GM18870 (cell line): Measurements from ENCODE around the gene NECTIN4.
A peak's percentile ranks its signal among the peaks of the same experiment; 100 is the strongest.
"Not testable (repeated sequence)": the region's sequence is repeated elsewhere in the genome, so short reads cannot be mapped to it uniquely, and the experiment has no call there.

Experiments used
- ATAC-seq: cut with Tn5 transposase; IDR thresholded peaks from one replicate; pipeline ENCODE4 v1.9.1; 2021; ENCODE audit warnings: moderate library complexity; ENCODE audit not compliant: unreplicated experiment

NECTIN4 gene

DNA sequence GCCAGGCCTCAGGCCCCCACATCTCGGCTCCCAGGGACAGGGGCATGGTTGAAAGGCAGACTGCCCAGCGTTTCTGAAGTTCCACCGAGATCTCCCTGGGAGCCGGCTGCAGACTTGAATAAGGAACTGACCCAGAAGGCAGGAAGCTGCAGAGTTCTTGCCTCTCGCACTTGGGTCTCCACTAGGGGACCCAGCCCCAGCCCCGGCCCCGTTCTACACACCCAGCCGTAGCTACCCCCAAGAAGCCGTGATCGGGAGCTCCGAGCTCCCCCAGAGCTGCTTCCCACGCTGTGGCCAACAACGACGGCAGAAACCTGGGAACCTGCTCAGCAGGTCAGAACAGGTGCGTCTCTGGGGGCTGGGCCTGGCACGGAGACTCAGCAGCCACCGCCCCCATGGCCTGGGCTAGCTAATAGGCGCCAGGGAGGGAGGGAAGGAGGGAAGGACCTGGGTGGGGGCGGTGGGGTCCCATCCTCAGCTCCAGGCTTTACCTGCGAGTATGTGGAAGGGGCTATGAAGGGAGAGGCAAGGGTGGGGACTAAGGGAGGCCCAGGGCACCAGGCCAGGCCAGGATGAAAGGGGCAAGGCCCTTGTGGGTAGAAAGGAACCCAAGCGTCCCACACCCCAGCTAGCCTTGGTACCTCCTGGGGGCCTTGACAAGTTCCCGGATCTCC lies at the start of gene NECTIN4:
Gene NECTIN4 (minus strand): TSS at position 308 of the 674 bp plus-strand sequence. CDS start 262 bp downstream, at position 46.
- no peak for ATAC-seq

DNA sequence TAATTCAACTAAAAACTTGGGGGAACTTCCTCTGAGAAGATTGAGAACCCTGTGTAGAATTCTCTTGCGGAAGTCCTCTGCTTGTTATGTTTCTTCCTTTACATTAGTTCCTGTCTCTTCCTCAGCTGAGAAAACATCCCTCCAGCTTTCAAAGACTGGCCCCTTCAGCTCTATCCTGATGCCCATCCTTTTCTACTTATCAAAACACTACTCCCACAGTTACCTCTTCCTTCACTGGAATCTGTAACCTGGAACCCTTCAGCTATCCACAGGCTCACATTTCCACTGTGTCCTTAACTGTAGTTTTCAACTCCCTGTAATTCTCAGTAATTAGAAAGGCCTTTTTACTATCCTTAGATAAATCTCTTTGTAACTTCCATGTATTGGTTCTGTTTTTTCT lies 49.1 kb upstream of the NECTIN4 start:
- ATAC-seq, result no peak

DNA sequence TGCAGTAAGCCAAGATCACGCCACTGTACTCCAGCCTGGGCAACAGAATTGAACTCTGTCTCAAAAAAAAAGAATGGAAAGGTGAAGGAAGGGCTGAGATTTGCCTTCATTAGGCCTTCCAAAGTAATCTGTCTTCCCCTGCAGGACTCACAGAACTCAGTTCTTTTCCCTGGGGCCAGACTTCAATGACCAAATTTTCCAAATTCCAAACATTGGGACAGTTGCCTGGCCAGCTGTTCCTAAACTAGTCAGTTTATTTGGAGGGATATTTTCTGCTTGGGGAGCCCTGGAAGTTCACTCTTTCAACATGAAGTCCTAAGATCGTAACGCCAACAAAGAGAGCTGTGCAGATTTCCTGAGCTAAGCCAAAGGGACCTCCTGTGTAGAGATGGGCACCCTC lies 48.5 kb upstream of the NECTIN4 start:
- no peak for ATAC-seq

DNA sequence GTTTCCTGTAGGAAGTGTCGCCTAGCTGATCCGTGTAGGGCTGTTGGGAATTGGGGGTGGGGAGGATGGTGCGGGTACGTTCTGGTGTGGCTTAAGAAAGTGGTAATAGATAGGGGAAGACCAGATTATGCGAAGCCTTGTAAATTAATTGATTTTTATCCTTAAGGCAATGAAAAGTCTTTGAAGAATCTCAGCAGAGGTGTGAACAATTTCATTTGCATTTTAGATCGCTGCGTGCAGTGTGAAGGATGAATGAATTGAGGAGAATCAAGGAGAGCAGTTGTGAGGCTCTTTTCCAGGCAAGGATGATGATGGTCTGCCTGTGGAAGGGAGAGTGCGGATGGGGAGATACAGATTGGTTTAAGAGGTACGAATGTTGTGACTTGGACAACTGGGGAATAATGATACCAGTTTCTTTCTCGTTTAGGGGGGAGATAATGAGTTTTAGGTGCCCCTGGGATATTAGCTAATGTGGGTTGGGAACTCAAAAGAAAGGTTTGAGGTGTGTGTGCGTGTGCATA lies 43.9 kb upstream of the NECTIN4 start:
- ATAC-seq, result no peak

DNA sequence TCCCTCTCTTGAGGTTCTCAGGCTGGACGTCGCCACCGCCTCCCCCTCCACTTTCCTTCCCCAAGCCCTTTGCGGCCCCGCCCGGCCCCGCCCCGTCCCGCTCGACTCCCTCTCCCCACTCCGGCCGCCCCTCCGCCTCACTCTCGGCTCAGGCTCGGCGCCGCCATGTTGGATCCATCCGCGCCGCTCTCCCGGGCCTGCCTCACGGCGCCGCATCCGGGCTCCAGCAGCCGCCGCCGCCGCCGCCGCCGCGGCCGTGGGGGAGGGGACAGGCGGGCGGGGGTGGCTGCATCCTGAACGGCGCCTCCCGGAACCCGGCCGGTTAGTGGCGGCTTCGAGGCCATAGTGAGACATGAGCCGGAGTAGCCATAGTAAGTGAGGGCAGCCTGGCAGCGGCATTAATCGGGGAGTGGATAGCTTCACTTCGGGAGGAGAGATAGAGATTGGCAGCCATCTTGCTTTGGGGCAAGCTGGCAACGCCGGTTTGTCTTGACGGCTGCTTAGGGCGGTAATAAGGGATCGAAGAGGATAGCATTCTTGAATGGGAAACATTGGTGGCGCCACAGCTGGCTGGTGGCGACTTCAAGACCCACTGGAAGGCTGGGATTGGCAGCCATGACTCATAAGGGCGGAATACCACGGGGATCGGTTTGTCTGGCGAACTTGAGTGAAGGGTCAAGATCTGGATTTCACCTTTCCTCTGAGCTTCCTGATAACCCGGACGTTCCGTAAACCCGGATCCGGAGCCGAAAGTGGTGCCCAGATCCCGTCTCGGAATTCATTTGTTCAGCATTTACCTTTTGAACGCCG lies 43.3 kb upstream of the NECTIN4 start, which contains the start of gene DEDD:
Gene DEDD (minus strand): TSS at position 258 of the 810 bp plus-strand sequence. CDS start 8,205 bp downstream, outside the sequence.
- ATAC-seq, result peak; percentile 93

DNA sequence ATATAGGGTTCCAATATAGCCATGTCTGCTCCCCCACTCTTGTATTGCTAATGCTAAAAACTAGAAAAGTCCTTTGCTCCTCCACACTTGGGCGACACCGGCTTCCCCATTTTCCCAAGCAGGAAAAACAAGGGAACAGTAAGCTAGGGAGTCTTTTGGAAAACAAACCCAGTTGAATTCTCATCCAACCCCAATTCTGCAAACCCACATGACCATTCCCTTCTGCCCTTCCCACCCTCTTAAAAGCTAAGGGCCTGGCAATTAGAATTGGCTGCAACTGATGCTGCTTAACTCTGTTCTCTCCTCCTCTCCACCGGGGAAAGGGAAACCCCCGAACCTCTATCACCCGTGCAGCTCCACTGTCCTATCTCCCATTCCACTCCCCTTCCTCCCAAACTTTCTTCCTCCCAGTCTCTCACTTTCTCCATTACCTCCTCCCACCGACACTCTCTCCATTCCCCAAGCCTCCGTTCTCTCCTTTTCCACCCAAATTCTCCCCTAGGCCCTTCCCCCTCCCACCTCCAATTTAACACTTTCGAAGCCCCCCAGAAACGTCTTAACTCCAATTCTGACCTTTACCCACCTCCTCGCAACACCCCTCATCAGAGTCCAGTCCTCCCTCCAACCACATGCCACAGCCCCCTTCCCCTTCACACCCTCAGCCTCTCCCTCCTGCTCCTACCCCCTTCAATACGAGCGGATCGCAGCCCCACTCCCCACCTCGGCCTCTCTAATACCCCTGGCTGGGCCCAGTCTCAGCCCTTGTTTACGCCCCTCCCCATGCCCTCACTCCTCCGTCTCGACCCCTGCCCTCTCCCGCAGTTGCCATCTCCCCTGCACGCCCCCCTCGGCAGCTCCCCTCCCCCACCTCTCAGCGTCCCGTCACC lies 42.4 kb upstream of the NECTIN4 start:
- no peak for ATAC-seq

DNA sequence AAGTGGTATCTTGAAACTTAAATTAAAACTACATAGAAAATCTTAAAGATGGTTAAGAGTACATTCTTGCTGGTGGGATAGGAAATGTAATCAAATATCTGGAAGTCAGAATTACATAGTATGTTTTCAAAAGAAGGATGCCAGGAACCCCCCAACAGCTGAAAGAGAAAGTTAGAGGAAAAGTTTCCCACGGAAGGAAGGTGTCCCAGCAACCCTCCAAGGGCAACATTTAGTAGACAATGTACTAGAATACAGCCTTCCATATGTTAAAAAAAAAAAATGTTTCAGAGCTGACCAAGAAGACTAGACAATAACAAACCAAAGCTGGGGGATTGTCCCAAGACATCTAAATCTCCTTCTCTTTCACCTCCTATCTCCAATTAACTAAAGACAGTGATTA lies 40.9 kb upstream of the NECTIN4 start:
- ATAC-seq, result no peak

DNA sequence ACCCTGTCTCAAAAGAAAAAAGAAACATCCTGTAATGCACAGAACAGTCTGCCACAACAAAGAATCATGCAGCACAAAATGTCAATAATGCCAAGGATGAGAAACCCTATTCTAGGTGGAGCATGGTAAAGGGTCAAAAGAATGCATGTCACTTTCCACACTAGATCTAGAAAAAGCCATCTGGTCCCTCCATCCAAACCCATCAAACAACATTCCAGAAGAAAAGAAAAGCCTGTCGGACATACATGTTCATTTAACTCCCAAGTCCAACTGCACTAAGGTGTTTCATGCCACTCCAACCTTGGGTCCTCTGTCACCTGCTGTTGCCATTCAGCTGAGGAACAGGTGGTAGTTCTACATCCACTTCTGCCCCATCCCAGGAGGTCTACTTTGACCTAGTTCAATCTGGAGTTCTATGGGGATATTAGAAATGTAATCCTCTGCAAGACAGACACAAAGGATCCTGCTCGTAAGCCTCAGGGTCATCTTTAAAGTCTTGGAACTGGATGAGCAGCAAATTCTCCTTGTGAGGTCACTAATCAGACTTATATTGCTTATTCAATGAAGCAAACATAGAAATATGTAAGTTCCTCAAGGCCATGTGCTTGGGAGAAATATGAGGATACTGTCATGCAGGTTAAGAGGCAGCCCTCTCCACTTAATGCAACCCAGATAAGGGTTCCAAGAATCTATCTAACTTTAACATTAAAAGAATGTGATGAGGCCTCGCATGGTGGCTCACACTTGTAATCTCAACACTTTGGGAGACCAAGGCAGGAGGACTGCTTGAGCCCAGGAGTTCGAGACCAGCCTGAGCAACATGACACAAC lies 39.4 kb upstream of the NECTIN4 start:
- ATAC-seq, result no peak

DNA sequence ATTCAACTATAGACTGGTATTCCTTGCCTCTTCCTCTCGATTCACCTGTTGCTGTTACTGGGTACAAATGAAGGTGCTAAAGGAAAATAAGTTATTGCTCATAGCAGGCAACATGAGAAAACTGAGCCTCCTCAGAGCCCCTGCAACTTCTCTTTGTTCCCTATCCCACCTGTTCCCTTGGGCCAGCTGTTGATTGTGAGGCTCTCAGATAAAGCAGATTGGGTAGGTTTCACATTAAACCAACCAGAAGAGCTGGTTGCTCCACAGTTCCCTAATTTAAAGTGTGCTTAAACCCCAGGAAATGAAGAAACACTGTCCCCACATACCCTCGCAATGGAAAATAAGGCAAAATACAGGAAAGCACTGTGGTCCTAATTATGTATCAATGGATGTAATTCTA lies 38.3 kb upstream of the NECTIN4 start:
- no peak for ATAC-seq

DNA sequence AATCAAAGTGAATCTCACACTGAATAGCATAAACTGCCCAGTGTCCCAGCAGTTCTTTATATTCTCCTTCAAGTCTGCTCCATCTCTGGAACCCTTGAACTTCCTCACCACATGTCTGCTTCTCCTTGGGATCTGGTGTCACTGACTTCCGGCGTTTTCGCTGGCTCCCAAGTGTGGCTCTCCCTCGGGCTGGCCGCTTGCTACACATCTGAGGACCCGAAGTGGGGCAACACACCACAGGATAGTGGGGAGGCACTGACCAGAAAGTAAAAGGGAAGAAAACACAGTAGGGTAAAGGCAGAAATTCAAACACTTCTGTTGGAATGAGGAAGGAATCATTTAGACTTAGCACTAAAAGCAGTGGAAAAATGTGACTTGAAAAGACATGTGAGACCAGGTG lies 33.6 kb upstream of the NECTIN4 start:
- ATAC-seq, result no peak

DNA sequence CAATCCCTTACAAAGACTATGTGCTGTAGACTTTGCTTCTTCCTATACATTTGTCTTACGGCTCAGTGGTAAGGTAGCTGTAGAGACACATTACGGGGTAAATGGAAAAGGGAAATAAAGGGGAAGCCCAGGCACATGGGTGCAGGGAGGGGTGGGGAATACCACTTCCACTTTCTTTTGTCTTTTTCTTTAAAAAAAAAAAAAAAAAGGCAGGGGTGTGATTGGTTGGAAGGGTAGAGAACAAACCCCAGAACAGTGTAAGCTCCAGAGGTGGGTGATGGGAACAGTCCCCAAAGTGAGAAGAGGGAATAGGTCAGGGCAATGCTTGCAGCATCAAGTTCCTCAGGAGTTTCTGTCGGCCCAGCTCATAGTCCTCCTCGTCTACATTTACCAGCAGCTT lies 32.5 kb upstream of the NECTIN4 start:
- no peak for ATAC-seq

DNA sequence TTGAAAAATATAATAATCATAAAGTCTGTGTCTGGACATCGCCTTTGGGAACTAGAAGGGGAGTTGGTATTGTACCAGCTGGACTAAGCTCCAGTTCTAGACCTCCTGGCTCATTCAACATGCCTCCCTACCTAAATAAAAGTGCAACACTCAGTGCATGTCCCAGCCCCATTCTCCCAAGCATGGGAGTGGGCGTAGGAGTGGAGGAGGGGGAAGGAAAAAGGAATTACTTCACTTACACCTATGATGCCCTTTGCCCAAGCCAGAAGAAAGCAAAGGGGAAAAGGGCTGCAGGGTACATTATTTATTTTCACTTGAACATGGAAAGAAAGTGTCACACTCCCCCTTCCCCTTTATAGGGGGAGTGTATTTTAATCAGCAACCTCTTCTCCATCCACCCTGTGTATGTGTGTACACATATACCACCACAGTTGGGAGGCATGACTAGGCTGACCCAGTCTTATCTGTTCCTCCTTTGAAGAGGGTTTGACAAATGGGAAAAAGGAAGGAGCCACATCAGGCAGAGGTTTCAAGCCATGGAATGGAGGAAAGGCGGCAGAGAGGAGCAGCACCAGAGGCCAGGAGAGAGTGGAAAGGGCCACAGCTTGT lies 31.8 kb upstream of the NECTIN4 start:
- no peak for ATAC-seq

DNA sequence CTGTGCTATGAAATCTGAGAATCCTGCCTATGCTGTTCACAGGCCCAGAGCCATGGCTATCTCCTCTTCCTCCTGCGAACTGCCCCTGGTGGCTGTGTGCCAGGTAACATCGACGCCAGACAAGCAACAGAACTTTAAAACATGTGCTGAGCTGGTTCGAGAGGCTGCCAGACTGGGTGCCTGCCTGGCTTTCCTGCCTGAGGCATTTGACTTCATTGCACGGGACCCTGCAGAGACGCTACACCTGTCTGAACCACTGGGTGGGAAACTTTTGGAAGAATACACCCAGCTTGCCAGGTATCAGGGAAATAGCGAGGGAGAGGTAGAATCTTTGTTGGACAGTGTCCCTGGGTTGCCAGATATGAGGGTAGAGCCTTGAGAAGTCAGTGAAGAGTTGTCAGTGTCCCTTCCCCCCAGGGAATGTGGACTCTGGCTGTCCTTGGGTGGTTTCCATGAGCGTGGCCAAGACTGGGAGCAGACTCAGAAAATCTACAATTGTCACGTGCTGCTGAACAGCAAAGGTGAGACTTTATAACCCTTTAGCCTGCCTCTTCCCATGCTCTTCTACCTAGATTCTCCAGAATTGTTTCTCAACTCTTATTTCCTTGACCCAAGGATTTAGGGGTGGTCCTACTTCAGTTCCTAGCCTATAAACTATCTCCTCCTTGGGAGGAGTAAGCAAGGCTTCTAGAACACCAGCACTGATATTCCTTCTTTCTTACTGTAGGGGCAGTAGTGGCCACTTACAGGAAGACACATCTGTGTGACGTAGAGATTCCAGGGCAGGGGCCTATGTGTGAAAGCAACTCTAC lies 29.9 kb upstream of the NECTIN4 start:
- no peak for ATAC-seq

DNA sequence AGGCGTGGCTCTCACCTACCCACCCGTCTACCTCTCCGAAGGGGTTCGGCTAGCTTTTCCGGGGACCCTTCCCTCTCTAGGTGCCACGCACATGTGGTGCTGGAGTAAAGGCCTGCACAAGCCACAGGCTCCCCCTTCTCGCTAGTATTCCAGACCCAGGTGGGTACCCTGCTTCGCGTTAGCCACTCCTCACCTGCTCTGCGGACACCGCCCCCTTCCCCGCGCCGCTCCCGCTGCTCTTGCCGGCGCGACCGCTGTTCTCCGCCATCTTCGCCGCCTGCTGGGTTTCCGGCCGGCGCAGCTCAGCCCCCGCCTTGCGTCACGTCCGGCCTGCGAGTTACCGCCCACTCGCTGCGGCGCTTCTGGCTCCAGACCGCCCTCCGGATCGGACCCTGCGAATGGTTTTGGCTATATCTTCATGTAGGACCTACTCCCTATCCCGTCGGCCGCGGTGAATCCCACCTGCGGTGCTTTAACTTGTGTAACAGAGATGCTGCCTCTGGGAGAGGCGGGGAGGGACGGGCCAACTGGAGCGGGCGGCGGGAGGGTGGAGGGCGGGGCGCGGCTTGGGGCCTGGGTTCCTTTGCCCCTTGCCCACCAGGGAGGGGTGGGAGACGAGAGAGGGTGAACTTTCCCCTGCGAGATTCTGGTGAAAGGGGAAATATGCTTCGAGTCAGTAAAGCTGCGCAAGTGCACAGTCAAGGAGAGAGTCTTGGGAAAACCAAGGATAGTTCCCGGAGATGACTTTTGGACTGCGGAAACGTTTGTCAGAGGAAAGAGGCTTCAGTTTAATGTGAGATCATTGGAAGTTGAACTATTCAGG lies 28.6 kb upstream of the NECTIN4 start, which contains the start of the genes NIT1 and PFDN2:
Gene NIT1 (plus strand): TSS at position 347 of the 823 bp plus-strand sequence. CDS start 72 bp downstream, at position 419.
Gene PFDN2 (minus strand): TSS at position 279 of the 823 bp plus-strand sequence. CDS start 11 bp downstream, at position 268.
- ATAC-seq, result peak; percentile 53

DNA sequence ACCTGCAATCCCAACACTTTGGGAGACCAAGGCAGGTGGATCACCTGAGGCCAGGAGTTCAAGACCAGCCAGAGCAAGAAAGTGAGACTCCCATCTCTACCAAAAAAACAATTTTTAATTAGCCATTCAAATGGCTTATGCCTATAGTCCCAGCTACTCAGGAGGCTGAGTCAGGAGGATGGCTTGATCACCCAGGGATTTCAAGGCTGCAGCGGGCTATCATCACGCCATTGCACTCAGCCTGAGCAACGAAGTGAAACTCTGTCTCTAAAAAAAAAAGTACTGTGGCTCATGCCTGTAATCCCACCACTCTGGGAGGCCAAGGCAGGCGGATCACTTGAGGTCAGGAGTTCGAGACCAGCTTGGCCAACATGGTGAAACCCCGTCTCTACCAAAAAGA lies 26.6 kb upstream of the NECTIN4 start:
- not testable (repeated sequence) for ATAC-seq

DNA sequence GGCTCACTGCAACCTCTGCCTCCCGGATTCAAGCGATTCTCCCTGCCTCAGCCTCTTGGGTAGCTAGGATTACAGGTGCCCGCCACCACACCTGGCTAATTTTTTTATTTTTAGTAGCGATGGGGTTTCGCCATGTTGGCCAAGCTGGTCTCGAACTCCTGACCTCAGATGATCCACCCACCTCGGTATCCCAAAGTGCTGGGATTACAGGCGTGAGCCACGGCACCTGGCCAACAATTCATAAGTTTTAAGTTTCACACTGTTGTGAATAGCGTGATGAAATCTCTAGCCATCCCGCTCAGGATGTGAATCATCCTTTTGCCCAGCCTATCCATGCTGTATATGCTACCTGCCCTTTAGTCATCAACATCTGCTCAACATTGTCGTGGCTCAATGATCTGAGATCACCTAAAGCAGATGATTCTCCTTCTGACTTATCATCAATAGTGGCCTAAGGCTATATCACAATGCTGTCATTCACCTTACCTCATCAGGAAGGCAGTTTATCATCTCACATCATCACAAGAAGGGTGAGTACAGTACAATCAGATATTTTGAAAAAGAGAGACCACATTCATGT lies 25.9 kb upstream of the NECTIN4 start:
- ATAC-seq, result no peak

DNA sequence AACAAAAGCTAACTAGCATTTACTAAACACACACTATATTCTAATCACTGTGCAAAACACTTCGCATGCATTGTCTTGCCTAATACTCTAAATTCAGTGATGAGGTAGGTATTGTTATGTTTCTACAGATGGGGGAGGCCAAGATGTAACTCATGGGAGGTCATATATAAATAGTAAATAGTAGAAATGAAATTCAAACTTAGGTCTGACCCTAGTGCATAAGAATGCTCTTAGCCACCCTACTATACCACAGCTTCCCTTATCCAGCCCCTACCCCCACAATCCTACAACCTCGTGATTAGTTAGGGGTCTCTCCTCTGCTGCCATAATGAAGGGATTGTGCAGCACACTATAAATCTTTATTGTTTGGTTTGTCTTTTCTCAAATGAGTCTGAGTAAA lies 25.2 kb upstream of the NECTIN4 start:
- ATAC-seq, result no peak
